Measurements from ENCODE around the gene CYP2B6.

DNA sequence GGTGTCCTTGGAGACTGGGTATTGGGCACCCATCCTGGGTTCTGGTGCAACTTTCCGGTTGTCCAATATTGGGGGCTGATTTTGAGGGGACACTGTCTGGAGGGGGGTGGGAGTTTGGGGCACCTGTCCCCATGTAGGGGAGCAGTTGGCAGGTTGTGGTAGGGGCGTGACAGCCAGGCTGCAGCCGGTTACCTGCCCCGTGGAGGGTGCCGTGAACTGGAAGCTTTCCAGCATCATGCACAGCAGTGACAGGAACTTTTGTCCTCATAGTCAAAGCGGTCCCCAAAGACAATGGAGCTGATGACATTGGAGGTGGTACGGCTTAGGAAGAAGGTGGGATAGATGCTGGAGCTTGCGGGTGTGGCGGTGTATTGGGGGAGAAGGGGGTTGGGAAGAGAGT, 34.3 kb downstream of the CYP2B6 start:
- TF ChIP-seq POLR2A (IDR thresholded peaks at IDR 0.05) (no peak), CTCF (IDR thresholded peaks at IDR 0.05) (no peak)
